HEK293T (cell line): ENCODE measurements around the gene P2RX4.

Experiments used
- ARNT ChIP-seq: fragments of 450-650 bp; IDR thresholded peaks from 2 replicates; pipeline ENCODE4 v1.6.1; 2017; ENCODE audit warnings: mild to moderate bottlenecking
- FOXK2 ChIP-seq: fragments of 450-650 bp; IDR thresholded peaks from 2 replicates; pipeline ENCODE4 v1.6.1; 2016; ENCODE audit warnings: mild to moderate bottlenecking
- FOXM1 ChIP-seq: fragments of 450-650 bp; IDR thresholded peaks from 2 replicates; pipeline ENCODE4 v1.6.1; 2017; ENCODE audit warnings: mild to moderate bottlenecking, borderline replicate concordance
- HDGF ChIP-seq: fragments of 450-650 bp; IDR thresholded peaks from 2 replicates; pipeline ENCODE4 v1.6.1; 2017; ENCODE audit warnings: antibody characterized with exemption, borderline replicate concordance
- L3MBTL2 ChIP-seq: fragments of 450-650 bp; conservative IDR thresholded peaks from 2 replicates; pipeline ENCODE4 v1.6.1; 2016; ENCODE audit warnings: mild to moderate bottlenecking
- SP1 ChIP-seq: fragments of 450-650 bp; IDR thresholded peaks from 2 replicates; pipeline ENCODE4 v1.6.1; 2017
- SUZ12 ChIP-seq: fragments of 450-650 bp; IDR thresholded peaks from 2 replicates; pipeline ENCODE4 v1.6.1; 2016; ENCODE audit warnings: mild to moderate bottlenecking
- TF ChIP-seq, protein P1 (sequence below): fragments of 450-650 bp; IDR thresholded peaks from 2 replicates; pipeline ENCODE4 v1.6.1; 2016

DNA sequence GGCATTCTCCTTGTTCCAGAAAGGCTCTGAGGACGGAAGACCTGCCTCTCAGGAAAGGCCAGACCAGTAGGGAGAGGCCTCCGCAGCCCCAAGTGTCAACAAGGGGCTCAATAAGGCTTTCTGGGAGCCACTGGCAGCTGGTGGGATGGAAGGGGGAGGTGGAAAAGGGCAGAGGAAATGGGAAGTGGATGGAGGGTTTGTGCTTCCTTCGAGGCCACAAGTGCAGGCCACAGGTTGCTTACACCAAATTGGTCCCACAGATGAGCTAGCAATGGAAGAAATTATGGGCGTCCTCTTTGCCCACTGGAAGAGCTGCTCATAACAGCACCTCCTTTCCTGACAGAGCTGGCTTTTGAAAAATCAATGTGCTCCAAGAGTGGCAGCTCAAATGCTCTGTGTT is 28.2 kb downstream of the P2RX4 start:
- no peak for TF ChIP-seq HDGF
- TF ChIP-seq SUZ12 = no peak
- TF ChIP-seq FOXK2 = no peak
- no peak for TF ChIP-seq ARNT
- no peak for TF ChIP-seq SP1
- TF ChIP-seq FOXM1 = no peak
- TF ChIP-seq L3MBTL2 = no peak
- TF ChIP-seq, protein P1, sequence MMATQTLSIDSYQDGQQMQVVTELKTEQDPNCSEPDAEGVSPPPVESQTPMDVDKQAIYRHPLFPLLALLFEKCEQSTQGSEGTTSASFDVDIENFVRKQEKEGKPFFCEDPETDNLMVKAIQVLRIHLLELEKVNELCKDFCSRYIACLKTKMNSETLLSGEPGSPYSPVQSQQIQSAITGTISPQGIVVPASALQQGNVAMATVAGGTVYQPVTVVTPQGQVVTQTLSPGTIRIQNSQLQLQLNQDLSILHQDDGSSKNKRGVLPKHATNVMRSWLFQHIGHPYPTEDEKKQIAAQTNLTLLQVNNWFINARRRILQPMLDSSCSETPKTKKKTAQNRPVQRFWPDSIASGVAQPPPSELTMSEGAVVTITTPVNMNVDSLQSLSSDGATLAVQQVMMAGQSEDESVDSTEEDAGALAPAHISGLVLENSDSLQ = no peak
